ENCODE results near the gene PTMS. TPM values are rescaled to one million over a fixed set of nuclear protein-coding genes. Genes with fewer than 3 reads are reported as not detected.

The PTMS gene
- total and polyA plus RNA-seq, 10 of the 15 experiments (the other 5 are each of a cell fraction or from before 2014, with no cell fraction given), result 2.1 to 127 (median 29.8) TPM

- Histone ChIP-seq H3K9me3 (replicated peaks; ENCODE audit: control insufficient read depth, insufficient read depth, low read length) (no peaks in the 10 kb centered on the region), H3K36me3 (ENCODE audit: control insufficient read depth in 2 of 2, insufficient read depth in 2 of 2, low read length in 1 of 2) (no peaks in the 10 kb centered on the region), H3K4me1 (ENCODE audit: control insufficient read depth, insufficient read depth, low read length) (no peaks in the 10 kb centered on the region; the same call in 1 of the 2 replicates), H3K27ac (ENCODE audit: control insufficient read depth, insufficient read depth) (no peak overlapping the region), H2AFZ (ENCODE audit: control insufficient read depth, low read depth, low read length) (no peak overlapping the region), H3K79me2 (ENCODE audit: control insufficient read depth, insufficient read depth, low read length) (no peaks in the 10 kb centered on the region), H4K20me1 (ENCODE audit: control insufficient read depth, insufficient read depth) (no peaks in the 10 kb centered on the region), H3K4me3 (no peak overlapping the region), H3K4me2 (ENCODE audit: control insufficient read depth, insufficient read depth) (no peak overlapping the region), H3K9ac (ENCODE audit: control insufficient read depth, insufficient read depth, low read length) (no peak overlapping the region), H3K27me3 (replicated peaks in 1 of 2; ENCODE audit: control insufficient read depth in 2 of 2, insufficient read depth in 2 of 2, low read length in 1 of 2) (peaks cover 5 to 17% of the 10 kb centered on the region in 2 experiments)
- FAIRE-seq (no peak), DNase-seq (ENCODE audit: low read depth, low spot score) (no peak), ATAC-seq (peak; percentile 26; the same call in 2 of the 3 replicates)
- RAD21 ChIA-PET (ENCODE audit: unreplicated experiment), result no interaction called here
- 34% methylated on average over 12 of the region's 13 CpGs for WGBS (ENCODE audit: insufficient coverage, insufficient replicate concordance, low lambda C conversion rate, missing lambda C conversion rate)
- SMC1A ChIA-PET (ENCODE audit: uncharacterized antibody, unreplicated experiment), result interaction anchor here (1.5 to 2.0 kb wide), 2 partner anchors 7 to 39 kb away, joined by 6 read pairs; no protein-coding TSS in a partner anchor
- in situ Hi-C loops (cut with MboI) (no loop called here), intact Hi-C loops (cut with micrococcal nuclease; ENCODE audit: unreplicated experiment) (no loop called here)
- CTCF ChIA-PET, result interaction anchor here (1.0 to 1.3 kb wide), 4 partner anchors 11 to 66 kb away, joined by 3 to 5 read pairs (median 4); partner anchors contain the start of gene MLF2
- POLR2A ChIA-PET, result interaction anchor here (0.6 to 0.9 kb wide), 2 partner anchors 10 to 11 kb away, joined by 3 to 4 read pairs; no protein-coding TSS in a partner anchor
- no TSS peak for BruUV-seq (replicated peaks)
- TF ChIP-seq CTCF (IDR thresholded peaks at IDR 0.05 in 2 of 3, conservative IDR thresholded peaks at IDR 0.05 in 1 of 3; ENCODE audit: control insufficient read depth in 2 of 3, extremely low read depth in 1 of 3, insufficient read depth in 1 of 3, low read depth in 3 of 3, low read length in 3 of 3), result no peak
- TF ChIP-seq BACH1 (IDR thresholded peaks at IDR 0.05; ENCODE audit: borderline replicate concordance), result no peak
- TF ChIP-seq, protein P1, sequence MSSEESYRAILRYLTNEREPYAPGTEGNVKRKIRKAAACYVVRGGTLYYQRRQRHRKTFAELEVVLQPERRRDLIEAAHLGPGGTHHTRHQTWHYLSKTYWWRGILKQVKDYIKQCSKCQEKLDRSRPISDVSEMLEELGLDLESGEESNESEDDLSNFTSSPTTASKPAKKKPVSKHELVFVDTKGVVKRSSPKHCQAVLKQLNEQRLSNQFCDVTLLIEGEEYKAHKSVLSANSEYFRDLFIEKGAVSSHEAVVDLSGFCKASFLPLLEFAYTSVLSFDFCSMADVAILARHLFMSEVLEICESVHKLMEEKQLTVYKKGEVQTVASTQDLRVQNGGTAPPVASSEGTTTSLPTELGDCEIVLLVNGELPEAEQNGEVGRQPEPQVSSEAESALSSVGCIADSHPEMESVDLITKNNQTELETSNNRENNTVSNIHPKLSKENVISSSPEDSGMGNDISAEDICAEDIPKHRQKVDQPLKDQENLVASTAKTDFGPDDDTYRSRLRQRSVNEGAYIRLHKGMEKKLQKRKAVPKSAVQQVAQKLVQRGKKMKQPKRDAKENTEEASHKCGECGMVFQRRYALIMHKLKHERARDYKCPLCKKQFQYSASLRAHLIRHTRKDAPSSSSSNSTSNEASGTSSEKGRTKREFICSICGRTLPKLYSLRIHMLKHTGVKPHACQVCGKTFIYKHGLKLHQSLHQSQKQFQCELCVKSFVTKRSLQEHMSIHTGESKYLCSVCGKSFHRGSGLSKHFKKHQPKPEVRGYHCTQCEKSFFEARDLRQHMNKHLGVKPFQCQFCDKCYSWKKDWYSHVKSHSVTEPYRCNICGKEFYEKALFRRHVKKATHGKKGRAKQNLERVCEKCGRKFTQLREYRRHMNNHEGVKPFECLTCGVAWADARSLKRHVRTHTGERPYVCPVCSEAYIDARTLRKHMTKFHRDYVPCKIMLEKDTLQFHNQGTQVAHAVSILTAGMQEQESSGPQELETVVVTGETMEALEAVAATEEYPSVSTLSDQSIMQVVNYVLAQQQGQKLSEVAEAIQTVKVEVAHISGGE (CRISPR knock-in tag; IDR thresholded peaks at IDR 0.05), result no peak
- TF ChIP-seq SRF (IDR thresholded peaks at IDR 0.05; ENCODE audit: low read depth in 2 of 2, low read length in 2 of 2), result no peak
- TF ChIP-seq NFYB (IDR thresholded peaks at IDR 0.05; ENCODE audit: insufficient read depth, low read depth, low read length), result no peak
- no peak for TF ChIP-seq HDAC2 (IDR thresholded peaks at IDR 0.05)
- no peak for TF ChIP-seq RB1 (IDR thresholded peaks at IDR 0.05; ENCODE audit: borderline replicate concordance)
- TF ChIP-seq STAT3 (IDR thresholded peaks at IDR 0.05; ENCODE audit: low read depth, low read length), result no peak
- no peak for TF ChIP-seq TCF12 (IDR thresholded peaks at IDR 0.05; ENCODE audit: low read depth, low read length)
- TF ChIP-seq, protein P2, sequence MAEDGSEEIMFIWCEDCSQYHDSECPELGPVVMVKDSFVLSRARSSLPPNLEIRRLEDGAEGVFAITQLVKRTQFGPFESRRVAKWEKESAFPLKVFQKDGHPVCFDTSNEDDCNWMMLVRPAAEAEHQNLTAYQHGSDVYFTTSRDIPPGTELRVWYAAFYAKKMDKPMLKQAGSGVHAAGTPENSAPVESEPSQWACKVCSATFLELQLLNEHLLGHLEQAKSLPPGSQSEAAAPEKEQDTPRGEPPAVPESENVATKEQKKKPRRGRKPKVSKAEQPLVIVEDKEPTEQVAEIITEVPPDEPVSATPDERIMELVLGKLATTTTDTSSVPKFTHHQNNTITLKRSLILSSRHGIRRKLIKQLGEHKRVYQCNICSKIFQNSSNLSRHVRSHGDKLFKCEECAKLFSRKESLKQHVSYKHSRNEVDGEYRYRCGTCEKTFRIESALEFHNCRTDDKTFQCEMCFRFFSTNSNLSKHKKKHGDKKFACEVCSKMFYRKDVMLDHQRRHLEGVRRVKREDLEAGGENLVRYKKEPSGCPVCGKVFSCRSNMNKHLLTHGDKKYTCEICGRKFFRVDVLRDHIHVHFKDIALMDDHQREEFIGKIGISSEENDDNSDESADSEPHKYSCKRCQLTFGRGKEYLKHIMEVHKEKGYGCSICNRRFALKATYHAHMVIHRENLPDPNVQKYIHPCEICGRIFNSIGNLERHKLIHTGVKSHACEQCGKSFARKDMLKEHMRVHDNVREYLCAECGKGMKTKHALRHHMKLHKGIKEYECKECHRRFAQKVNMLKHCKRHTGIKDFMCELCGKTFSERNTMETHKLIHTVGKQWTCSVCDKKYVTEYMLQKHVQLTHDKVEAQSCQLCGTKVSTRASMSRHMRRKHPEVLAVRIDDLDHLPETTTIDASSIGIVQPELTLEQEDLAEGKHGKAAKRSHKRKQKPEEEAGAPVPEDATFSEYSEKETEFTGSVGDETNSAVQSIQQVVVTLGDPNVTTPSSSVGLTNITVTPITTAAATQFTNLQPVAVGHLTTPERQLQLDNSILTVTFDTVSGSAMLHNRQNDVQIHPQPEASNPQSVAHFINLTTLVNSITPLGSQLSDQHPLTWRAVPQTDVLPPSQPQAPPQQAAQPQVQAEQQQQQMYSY (CRISPR knock-in tag; IDR thresholded peaks at IDR 0.05), result no peak
- TF ChIP-seq ZNF24 (IDR thresholded peaks at IDR 0.05), result no peak
- TF ChIP-seq TAF1 (IDR thresholded peaks at IDR 0.05; ENCODE audit: borderline replicate concordance, low read depth, low read length), result no peak
- no peak for TF ChIP-seq MEF2B (IDR thresholded peaks at IDR 0.05; ENCODE audit: partially characterized antibody, poor library complexity, severe bottlenecking)
Measured at GRCh38 chr12:6819106-6820030, 53.2 kb downstream of the PTMS start.
